ENCODE measurements around the gene RHOV. TPM values are rescaled to one million over a fixed set of nuclear protein-coding genes. Genes with fewer than 3 reads are reported as not detected.

Gene RHOV
- total RNA-seq, 1 donor from 2014 or later = not detected

DNA sequence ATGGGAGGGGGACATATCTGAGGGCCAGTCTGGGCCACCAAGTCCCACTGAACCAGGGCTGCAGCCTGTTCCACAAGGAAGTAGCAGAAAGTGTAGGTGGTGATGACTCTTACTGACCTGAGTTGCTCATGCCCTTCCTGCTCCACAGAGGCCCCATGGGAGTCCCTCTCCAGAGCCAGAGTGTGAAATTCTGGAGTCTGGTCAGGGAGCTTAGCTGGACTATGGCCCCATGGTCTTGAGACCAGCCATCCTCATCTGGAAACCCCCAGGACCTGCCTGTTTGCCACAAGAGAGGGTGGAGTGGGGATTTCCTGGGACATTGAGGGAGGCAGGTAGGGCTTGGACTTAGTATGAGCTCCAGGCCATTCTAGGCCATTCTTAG lies 27.2 kb downstream of the RHOV start:
- TF ChIP-seq, protein P1, sequence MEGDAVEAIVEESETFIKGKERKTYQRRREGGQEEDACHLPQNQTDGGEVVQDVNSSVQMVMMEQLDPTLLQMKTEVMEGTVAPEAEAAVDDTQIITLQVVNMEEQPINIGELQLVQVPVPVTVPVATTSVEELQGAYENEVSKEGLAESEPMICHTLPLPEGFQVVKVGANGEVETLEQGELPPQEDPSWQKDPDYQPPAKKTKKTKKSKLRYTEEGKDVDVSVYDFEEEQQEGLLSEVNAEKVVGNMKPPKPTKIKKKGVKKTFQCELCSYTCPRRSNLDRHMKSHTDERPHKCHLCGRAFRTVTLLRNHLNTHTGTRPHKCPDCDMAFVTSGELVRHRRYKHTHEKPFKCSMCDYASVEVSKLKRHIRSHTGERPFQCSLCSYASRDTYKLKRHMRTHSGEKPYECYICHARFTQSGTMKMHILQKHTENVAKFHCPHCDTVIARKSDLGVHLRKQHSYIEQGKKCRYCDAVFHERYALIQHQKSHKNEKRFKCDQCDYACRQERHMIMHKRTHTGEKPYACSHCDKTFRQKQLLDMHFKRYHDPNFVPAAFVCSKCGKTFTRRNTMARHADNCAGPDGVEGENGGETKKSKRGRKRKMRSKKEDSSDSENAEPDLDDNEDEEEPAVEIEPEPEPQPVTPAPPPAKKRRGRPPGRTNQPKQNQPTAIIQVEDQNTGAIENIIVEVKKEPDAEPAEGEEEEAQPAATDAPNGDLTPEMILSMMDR (IDR thresholded peaks at IDR 0.05; ENCODE audit: borderline replicate concordance) = no peak
- Histone ChIP-seq H3K4me3 (no peak overlapping the region), H3K27ac (replicated peaks) (no peak overlapping the region), H3K27me3 (ENCODE audit: low read depth) (peaks cover 53% of the 10 kb centered on the region), H3K9me3 (replicated peaks) (no peaks in the 10 kb centered on the region), H3K36me3 (no peaks in the 10 kb centered on the region), H3K4me1 (peaks cover 18% of the 10 kb centered on the region)
- DNase-seq = no peak
- intact Hi-C loops (cut with micrococcal nuclease) = no loop called here

DNA sequence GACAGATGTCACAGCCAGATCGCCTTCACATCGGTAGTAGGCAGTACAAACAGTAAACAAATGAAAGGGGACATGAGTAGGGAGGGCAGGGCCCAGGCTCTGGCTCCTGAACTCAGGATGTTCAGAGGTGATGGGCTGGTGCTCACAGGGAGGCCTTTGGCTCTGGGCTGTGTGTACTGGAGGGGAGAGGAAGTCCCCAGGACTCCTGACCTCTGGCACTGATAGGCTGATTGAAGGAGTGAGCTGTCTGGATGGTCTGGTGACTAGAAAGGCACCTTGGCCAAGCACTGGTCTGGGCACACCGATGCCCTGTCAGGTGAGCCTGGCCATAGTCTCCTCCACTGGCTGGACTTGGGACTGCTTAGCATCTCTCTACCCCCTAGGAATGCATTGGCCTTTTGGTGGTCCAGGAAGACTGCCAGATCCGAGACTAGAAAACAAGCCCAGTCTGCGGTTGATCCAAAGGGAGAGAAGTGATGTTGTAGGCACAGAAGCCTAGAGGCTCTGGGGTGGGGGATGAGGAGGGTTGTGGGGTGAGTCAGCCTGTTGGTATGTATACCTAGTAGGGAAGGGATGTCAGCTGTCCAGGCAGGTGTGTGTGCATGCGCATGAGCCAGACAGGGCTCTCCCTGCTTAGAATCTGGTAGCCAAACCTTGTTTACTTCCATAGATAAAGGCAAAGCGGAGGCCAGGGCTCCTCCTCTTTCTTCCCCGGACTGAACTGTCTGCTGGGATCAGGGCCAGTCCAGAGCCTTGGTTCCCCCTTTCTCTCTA lies 28.3 kb downstream of the RHOV start:
- DNase-seq = no peak
- TF ChIP-seq, protein P1 (IDR thresholded peaks at IDR 0.05; ENCODE audit: borderline replicate concordance) = no peak
- peaks cover 53% of the 10 kb centered on the region for H3K27me3 ChIP-seq (ENCODE audit: low read depth)
- H3K36me3 ChIP-seq = no peaks in the 10 kb centered on the region
- no peak overlapping the region for H3K4me3 ChIP-seq
- no peak overlapping the region for H3K27ac ChIP-seq (replicated peaks)
- H3K9me3 ChIP-seq (replicated peaks) = no peaks in the 10 kb centered on the region
- peaks cover 18% of the 10 kb centered on the region for H3K4me1 ChIP-seq
- intact Hi-C loops (cut with micrococcal nuclease) = no loop called here

DNA sequence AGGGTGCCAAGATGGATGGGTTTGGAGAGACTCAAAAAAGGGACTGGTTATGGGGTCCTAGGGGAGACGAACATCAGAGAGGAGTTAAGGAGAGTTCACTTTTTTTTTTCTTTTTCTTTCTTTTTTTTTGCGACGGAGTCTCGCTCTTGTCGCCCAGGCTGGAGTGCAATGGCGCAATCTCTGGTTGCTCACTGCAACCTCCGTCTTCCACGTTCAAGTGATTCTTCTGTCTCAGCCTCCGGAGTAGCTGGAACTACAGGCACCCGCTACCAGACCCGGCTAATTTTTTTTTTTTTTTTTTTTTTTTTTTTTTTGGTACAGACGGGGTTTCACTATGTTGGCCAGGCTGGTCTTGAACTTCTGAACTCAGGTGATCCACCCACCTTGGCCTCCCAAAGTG lies 29.0 kb downstream of the RHOV start:
- Histone ChIP-seq H3K27ac (replicated peaks) (no peak overlapping the region), H3K36me3 (no peaks in the 10 kb centered on the region), H3K27me3 (ENCODE audit: low read depth) (peaks cover 53% of the 10 kb centered on the region), H3K4me1 (peaks cover 18% of the 10 kb centered on the region), H3K4me3 (peak overlapping the region; percentile 68), H3K9me3 (replicated peaks) (no peaks in the 10 kb centered on the region)
- TF ChIP-seq, protein P1 (IDR thresholded peaks at IDR 0.05; ENCODE audit: borderline replicate concordance) = no peak
- DNase-seq = no peak
- intact Hi-C loops (cut with micrococcal nuclease) = no loop called here

DNA sequence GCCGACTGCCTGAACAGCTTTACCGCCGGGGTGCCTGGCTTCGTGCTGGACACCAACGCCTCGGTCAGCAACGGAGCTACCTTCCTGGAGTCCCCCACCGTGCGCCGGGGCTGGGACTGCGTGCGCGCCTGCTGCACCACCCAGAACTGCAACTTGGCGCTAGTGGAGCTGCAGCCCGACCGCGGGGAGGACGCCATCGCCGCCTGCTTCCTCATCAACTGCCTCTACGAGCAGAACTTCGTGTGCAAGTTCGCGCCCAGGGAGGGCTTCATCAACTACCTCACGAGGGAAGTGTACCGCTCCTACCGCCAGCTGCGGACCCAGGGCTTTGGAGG lies 29.4 kb downstream of the RHOV start:
- TF ChIP-seq, protein P1 (IDR thresholded peaks at IDR 0.05; ENCODE audit: borderline replicate concordance) = no peak
- Histone ChIP-seq H3K9me3 (replicated peaks) (no peaks in the 10 kb centered on the region), H3K4me1 (peaks cover 18% of the 10 kb centered on the region), H3K36me3 (no peaks in the 10 kb centered on the region), H3K4me3 (peak overlapping the region; percentile 68), H3K27ac (replicated peaks) (no peak overlapping the region), H3K27me3 (ENCODE audit: low read depth) (peaks cover 53% of the 10 kb centered on the region)
- intact Hi-C loops (cut with micrococcal nuclease) = no loop called here
- peak; percentile 26 for DNase-seq

DNA sequence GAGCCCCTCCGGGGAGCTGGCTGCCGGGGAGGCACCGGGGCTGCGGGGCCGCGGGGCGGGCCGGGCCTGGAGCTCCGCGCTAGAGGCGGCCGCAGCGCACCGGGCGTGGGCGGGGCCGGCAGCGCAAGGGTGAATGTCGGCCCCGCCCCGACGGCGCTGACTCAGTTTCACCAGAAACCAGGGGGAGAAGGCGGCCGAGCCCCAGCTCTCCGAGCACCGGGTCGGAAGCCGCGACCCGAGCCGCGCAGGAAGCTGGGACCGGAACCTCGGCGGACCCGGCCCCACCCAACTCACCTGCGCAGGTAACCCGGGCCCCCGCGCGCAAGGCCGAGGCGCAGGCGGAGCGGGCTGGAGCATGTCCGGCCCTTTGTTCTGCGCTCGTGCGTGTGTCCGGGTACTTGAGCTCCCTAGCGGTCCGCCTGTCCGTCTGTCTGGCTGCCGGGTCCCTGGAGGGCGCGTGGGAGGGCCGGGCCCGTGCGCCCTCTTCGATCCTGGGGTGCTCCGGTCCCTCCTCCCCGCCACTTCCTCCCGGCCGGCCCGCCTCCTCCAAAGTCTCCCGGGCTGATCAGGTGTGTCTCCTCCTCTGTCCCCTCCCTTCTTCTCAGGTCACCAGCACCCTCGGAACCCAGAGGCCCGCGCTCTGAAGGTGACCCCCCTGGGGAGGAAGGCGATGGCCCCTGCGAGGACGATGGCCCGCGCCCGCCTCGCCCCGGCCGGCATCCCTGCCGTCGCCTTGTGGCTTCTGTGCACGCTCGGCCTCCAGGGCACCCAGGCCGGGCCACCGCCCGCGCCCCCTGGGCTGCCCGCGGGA lies 29.9 kb downstream of the RHOV start, which contains the start of gene SPINT1:
Gene SPINT1 (plus strand): TSS at position 164 of the 811 bp plus-strand sequence. CDS start 507 bp downstream, at position 671.
- intact Hi-C loops (cut with micrococcal nuclease) = no loop called here
- H3K4me1 ChIP-seq = peaks cover 18% of the 10 kb centered on the region
- no peaks in the 10 kb centered on the region for H3K36me3 ChIP-seq
- no peak within 1 kb of the TSS for H3K27ac ChIP-seq (replicated peaks)
- DNase-seq = no peak
- H3K4me3 ChIP-seq = peak within 1 kb of the TSS; percentile 68
- peaks cover 53% of the 10 kb centered on the region for H3K27me3 ChIP-seq (ENCODE audit: low read depth)
- H3K9me3 ChIP-seq (replicated peaks) = no peaks in the 10 kb centered on the region
- TF ChIP-seq, protein P1 (IDR thresholded peaks at IDR 0.05; ENCODE audit: borderline replicate concordance) = no peak
